Retina (tissue), 1 donor: ENCODE results near the gene EPHA7.

Experiments
- DNase-seq: peaks from one replicate; pipeline ENCODE4 v3.0.0-alpha.2; 2016

Gene EPHA7

DNA sequence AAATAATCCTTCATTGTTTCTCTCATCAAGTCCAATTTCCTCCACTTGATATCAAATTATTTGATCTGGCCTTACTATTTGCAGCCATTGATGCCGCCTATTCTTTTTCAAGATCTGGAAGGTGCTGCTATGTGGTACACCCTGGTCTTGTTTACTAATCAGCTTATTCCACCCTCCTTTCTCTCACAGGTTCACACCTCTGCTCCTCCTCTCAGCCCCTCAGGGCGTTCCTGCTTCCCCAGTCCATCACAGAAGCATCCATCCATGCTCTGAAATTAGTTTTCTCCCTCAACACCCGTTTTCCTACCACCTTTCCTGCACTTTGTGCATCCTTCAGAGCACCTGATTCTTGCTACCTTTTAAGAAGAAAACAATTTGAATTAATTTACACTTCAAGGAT, 183.6 kb downstream of the EPHA7 start:
- no peak for DNase-seq

DNA sequence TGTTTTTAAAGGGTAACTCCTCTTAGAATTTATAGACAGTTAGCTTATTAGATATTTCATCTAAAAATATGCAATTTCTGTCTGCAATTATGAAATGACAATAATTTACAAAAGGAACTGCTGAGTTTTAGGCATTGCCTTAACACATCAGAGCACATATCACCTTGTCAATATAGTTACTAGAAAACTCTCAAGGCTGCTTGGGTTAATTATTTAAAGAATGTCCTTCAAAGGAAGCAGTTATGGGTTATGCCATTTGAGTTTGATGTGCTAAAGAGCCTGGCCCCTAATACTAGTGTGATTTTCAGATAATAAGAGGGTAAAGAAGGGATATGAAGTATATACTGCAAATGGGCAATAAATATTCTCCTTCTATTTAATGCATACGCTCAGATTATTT, 192.5 kb downstream of the EPHA7 start:
- DNase-seq, result no peak

GRCh38 chr6:93222071-93222851, 197.1 kb downstream of the EPHA7 start:
- DNase-seq, result no peak

DNA sequence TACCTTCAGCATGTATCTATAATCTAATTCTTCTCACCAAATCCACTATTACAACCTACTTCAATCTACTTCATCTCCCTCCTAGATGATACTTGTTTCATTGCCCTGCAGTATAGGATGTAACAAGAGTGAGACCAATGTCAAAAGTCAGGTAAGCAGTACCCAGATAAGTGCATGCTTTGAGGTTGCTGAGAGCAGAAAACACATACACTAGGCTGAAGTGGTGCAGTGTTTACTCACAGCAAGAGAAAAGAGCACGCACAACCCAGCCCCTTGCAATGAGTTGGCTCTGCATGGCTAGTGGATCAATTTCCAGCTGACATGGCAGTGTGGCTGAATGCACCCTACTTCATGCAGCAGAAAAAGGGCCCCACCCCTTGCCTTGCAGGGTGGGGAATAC, 199.9 kb downstream of the EPHA7 start:
- no peak for DNase-seq

DNA sequence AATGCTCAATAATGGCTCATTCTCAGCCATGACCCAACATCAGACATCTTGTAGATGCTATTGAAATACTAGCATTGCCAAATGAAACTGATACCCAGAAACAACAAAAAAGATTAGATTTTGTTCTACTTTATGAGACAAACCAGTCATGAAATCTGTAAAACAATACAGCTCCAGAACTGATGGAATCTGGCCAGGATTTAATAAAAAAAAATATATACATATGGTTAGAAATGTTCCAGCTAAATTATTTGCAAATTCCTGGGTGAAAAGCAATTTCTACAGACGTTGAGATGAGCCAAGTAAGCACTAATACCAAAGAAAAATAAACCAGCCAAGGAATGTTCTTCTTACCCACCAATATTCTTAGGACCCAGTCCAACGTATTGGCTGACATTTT, 201.3 kb downstream of the EPHA7 start:
- DNase-seq, result no peak

- DNase-seq, result peak; percentile 40
Measured at GRCh38 chr6:93213028-93213427, 206.3 kb downstream of the EPHA7 start.

DNA sequence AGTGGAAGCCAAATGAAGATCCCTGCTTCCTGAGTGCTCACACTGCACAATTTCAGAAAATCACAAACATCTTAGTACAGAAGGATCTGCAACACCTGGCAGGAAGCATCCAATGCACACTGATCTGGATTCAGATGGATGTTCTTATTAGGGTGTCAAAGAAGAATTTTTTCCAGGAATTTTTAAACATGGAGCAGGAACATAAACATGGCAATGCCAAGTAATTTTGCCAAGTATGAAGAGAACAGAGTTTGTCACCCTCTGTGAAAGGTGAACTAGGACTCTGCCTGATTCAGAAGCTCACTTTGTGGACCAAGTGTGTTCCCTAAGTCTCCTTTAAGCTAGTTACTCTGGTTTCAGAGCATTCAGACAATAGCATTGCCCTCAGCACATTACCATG, 208.5 kb downstream of the EPHA7 start:
- no peak for DNase-seq

DNA sequence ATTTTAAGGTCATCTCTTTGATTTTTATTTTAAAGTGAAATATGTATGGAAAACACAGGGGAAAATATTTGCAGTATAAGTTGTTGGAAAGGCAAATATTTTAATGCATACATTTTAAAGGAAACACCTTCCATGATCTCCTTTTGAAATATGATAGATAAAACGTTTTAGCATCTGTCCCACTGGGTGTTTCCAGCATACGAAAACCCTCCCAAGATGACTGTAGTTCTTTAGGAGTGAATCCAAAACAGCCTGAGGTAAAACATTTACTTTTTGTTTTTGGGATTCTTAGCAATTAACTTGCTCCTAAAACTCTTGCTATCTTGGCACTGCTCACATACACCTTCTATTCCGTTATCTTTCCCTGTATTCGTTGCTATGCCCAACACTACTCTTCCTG, 210.0 kb downstream of the EPHA7 start:
- DNase-seq, result no peak

- DNase-seq, result no peak
Measured at GRCh38 chr6:93196406-93196970, 222.9 kb downstream of the EPHA7 start.

GRCh38 chr6:93194480-93194879, 224.9 kb downstream of the EPHA7 start:
- DNase-seq, result no peak

GRCh38 chr6:93193868-93194267, 225.5 kb downstream of the EPHA7 start:
- DNase-seq, result no peak
